Fibroblast of peridontal ligament (primary cell): ENCODE results near the gene NNMT.

Experiments
- DNase-seq: peaks from one replicate; pipeline ENCODE4 v3.0.0-alpha.2; 2010; ENCODE audit errors: extremely low read depth

Gene NNMT

DNA sequence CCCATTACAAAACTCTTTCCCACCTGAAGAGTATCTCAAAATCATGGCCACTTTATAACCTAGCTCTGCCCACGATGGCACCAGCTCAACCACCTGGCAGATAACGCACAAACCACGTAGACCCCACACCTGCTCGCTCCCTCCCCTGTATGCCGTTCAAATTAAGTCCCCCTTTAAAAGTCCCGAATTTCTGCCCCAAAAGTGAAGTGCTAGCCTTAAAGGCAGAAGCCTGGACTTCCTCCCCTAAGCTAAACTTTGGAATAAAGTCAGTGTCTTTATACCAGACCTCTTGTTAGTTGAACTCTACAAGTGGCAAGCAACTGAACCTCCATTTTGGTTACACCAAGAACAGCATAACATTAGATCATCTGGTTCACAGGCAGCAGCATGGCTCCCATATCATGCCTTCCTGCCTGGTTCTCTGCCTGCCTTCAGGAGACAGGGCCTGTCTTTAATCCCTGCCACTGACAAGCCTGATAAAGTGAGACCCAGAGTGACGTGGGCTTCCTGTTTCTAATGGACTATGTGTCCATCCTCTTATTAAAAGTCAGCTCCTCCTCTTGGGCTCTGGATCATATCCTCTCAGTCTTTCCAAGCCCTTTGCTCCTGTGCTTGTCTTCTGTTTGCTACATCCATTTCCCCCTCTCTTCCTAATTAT is 32.6 kb upstream of the NNMT start:
- no peak for DNase-seq

DNA sequence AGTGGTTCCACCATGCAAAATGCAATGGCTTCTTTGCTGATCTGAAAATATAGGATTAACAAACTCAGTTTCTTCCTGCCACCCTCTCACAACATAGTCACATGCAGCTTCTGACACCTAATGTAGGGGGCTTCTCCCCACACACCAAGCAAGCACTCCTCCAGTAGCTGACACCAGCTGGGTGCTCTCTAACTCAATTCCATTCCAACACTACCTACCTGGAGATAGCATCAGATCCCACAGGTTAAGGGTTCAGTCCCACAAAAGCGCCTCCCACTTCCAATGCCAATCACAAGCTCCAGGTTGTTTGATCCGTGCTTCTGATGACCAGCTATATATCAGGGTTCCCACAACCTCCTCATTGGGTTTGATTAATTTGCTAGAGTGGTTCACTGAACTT is 31.8 kb upstream of the NNMT start:
- no peak for DNase-seq

DNA sequence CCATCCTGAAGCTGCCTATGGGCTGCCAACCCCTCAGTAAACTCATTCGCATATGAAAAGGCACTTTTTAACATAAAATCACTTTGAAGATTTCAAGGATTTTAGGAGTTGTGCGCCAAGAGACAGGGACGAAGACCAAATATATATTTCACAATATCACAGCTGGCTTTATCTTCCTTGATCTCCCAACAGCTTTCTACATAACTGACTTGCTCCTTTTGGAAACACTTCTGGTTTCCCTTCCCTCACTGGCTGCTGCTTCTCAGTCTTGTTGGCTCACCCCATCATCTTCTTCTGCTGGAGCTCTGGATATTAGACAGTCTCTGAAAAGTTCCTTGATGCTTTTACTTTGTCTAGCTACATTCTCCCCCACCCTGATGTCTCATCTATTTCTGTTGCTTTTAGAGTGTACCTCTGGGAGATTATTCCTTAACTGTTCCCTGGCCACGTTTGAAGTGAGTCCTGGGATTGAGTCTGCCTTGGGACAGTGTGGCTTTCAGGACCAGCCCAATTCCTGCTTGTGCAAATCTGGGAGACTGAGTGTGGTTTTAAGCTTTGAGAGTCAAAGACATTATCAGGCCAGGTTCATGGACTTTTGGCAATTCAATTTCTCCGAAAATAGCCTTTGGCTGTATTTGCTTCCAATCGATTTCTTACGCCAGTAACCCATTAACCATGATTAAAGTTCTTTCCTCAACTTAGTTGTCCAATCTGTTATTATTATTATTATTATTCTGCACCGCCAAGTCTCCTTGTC is 30.9 kb upstream of the NNMT start:
- DNase-seq: no peak

DNA sequence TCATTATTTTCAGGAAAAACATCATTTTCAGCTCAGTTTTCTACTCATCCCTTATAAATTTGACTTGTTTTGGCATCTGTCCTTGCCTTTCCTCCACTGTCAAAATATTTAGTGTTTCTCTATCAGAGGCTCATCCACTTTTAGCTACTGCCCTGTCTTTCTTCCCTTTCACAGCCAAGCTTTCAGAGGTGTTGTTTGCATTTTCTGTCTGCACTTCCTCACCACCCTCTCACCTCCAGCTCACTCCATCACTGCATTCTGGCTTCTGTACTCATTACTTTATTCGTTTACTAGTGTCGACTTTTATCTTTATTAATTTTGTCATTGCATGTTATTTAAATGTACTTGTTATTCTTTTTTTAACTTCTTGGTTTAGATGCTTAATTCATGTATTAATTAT is 26.7 kb upstream of the NNMT start:
- DNase-seq: no peak

DNA sequence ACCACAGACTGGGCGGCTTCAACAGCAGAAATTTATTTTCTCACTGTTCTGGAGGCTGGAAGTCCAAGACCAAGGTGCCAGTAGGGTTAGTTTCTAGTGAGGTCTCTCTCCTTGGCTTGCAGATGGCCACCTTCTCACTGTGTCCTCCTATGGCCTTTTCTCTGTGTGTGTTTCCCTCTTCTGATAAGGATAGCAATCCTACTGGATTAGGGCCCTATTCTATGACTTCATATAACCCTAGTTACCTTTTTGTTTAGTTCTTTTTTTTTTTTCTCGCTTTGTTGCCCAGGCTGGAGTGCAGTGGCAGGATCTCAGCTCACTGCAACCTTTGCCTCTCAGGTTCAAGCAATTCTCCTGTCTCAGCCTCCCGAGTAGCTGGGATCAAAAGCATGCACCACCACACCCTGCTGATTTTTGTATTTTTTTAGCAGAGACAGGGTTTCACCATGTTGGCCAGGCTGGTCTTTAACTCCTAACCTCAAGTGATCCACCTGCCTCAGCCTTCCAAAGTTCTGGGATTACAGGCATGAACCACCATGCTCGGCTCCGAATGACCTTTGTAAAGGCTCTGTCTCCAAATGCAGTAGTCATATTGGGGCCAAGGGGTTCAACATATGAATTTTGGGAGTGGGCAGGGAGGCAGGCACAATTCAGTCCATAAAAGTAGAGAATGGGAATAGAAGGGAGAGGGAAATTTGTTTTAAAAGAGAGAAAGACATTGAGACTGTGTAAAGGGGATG is 25.5 kb upstream of the NNMT start:
- DNase-seq: no peak

DNA sequence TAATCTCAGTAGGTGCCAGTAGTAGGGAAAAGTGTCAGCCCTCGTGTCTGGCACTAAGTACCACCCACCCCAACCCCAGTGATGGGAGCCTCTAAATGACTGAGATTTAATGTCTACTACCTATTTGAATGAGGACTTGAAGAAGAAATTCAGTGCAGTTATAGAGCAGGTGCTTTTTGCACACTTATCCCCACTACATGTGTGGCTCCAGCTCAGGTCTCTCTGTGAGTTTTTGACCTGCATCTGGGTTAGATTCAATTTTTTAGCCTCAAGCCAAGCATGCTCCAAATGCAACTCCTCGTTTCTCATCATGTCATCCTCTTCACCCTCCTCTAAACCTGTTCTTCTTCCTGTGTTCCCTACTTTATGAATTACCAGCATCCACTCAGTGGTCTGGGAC is 24.9 kb upstream of the NNMT start:
- DNase-seq: no peak

DNA sequence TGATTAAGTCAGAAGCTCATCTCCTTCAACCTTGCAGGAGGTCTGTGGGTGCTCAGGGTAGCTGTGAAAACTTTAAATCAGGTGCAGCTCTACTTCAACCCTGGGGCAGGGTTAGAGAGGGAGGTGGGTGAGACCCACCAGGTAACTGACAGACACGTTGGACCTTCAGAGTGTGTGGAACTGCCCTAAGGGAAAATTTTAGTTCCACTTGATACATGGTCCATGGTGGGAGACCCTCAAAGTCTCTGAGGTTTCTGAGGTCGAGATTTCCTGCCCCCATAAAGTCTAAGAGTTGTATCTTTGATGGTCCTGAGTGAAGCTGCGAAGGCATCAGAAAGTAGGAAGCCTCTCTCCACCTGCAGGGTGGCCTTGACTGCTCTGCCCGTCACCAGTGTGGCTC is 23.9 kb upstream of the NNMT start:
- DNase-seq: no peak

DNA sequence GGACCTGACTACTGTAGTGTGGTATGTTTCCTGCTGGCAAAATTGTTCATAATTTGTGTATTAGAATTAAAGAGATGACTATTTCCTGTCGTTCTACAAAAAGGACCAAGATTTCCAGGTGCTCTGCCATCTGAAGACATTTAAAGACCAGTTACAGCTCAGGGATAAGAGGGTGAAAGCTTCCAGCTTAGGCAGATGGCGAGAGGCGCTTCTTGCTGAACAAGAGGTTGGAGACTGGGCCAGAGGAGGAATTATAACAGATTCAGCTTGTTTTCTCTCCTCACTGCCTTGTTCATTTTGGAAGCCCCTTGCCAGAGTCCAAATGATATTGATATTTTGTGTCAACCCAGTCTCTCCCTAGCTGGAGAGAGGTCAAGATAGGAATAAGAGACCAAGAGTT is 23.1 kb upstream of the NNMT start:
- no peak for DNase-seq

DNA sequence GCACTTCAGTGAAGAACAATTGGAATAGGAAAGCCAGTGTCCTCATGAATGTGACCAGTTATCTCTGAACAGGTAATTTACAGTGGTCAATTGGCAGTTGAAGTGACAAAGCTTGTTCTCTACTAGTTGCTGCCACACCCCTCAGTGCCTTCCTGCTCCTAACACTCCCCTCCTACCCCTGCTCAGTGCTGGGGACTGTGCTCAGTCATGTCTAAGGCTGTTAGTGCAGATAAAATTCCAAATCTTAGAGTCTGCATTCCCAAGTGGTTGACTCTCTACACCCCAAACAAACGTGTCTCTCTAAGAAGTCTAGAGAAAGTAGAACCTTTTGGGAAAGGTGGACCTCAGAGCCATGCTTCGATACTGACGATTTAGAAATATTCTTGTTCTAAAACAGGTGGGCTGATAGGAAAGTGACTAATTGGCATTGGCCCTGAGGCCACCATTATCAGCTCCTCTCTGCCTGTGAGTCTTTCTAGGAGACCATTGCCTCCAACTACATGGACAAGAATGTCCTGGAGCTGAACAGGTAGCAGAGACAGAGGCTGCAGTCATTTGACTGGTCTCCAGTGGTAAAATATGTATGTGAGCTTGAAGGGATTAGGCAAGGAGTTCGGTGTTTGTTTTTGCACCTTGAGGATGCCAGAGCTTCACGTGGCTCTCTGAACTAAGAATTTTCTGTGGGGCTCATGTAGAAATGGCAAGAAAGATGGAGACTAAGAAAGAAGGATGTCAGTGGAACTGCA is 22.1 kb upstream of the NNMT start:
- DNase-seq: no peak

DNA sequence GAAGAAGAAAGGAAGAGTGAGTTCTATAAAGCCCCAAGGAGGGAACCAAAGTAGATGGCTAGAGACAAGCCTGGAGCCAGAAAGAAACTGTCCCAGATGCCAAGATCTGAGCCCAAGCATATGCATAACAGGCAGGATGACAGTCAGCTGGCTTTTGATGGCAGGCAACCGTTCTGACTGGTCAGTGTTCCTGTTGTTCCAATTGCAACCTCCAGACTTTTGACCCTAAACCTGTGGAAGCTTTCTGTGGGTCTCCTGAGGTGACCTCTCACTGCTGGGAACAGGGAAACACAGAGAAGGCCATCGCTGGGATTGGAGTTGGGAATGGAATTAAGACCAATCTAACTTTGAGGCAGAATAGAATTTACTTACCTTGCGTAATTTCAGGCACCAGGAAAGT is 21.6 kb upstream of the NNMT start:
- DNase-seq: no peak

DNA sequence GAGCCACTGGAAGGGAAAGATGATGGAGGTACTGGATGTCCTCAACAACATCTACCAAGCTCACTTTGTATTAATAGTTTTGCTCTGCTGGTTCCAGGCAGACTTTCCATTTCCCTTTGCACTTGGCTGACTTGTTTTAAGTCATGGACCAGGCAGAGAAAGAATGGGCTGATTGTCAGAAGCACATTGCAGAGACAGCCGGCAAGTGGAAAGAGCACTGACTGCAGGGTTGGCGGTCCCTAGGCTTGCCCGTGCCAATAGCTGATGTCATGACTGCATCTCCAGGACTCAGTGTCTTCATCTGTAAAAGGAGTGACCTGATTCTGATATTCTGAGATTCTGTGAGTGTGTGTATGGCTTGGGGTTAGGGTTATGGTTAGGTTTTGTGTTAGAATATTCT is 20.9 kb upstream of the NNMT start:
- no peak for DNase-seq

DNA sequence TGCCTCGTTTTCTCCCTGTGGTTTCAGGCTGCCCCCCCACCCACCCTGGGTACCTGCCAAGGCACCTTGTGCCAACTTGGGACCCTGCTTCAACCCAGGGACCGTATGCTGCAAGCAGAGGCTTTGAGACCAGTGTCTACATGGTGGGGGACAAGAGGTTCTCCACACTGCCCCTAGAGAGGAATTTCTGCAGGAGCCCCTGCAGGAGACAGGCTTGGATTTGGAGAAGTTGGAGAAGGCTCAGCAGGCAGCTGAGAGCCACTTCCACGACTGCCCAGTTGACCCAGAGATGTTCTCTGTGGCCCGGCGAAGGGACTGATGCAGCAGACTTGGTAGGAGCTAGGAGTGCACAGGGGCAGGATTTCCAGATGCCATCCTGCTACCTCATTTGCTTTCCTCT is 20.1 kb upstream of the NNMT start:
- DNase-seq: no peak

DNA sequence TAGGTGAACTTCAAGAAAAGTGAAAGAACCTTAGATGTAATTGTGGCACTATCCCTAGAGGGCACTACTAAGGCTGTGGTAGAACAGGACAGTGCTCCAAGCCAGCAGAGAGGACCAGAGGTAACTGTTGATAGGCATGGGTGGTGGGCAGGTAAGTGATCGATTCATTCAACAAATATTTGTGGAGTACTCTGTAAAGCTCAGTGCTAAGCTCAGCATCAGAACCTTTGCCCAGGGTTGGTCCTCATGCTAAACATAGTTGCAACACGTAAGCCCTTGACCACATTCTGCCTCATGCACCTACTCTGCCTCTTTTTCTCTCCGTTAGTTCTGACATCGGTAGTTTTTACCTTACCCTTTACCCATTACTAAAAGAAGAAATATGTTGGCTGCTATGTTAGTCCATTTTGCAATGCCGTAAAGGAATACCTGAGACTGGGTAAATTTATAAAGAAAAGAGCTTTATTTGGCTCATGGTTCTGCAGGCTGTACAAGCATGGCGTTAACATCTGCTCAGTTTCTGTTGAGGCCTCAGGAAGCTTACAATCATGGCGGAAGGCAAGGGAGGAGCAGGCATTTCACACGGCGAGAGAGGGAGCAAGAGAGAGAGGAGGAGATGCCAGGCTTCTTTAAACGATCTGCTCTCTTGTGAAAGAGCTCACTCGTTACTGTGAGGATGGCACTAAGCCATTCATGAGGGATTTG is 18.4 kb upstream of the NNMT start:
- no peak for DNase-seq

DNA sequence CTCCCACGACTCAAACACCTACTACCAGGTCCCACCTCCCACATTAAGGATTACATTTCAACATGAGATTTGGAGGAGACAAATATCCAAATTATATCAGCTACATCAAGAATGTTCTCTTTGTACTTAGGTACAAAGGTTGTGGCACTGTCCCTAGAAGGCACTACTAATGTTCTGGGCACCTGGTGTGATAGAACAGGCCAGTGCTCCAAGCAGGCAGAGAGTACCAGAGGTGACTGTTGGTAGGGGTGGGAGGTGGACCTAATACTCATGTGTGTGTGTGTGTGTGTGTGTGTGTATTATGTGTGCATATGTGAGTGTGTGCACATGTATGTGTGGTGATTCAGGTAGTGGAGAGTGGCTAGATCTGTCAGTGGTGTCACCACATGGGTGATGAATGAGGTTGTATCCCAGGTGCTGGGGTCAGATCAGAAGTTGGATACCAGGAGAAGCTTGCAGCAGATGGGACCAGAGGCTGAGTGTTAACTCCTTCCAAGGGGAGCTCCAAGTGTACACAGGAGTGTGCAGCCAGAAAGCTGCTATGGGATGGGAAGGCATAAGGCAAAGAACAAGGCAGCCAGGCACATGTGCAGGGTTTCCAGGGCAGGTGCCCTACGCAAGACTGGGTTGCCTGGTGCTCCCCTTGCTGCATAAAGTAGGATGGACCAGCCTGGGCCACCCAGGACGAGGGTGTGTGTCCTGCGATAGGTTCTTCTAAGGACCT is 17.7 kb upstream of the NNMT start:
- no peak for DNase-seq

DNA sequence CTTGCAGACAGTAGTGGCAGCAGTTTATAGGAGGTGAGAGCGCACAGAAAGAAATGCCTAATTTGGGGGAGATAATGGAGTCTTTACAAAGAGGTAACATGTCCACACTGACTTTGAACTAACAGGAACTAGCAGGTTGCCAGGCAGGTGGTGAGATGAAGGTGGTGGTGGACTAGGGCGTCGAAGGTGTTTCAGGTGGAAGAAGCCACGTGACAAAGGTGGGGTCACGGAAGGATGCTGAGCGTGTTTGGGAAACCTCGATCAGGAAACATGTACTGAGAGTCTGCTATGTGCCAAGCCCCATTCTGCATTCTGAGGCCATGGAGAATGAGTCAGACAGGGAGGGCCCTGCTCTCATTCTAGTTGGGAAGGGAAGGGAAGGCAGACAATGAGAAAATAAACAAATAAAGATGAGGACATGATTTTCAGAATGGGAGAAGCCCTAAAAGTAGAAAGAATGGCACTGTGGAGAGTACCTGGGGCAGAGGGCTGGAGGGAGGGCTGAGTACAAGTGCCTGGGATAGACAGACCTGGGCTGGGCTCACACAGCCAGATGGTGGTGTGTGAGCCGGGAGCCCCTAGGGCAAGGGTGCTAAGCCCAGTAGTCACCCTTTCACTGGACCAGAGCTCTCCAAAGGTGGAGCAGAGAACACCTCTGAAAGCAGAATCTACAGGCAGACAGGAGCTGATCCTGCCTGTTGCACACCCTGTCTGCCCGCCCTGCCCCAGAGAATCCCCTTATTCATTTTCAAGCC is 16.2 kb upstream of the NNMT start:
- peak; percentile 69 for DNase-seq

DNA sequence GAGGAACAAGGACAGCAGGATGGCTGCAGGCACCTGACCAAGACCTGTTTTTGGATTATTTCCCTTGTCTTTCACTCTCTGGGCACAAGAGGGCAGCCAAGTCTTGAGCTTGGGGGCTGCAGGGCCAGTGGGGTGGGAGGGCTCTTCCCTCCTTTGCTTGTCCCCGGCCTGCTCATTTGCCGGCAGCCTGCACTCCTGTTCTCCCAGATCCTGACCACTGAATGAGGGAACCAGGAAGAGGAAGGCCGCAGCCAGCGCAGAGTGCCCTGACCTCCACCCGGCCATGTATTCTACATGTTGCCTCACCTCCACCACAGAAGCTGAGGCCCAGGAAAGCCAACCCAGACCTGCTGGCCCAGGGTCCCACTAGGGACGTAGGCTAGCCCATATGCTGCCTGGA is 15.5 kb upstream of the NNMT start:
- DNase-seq: peak; percentile 85

DNA sequence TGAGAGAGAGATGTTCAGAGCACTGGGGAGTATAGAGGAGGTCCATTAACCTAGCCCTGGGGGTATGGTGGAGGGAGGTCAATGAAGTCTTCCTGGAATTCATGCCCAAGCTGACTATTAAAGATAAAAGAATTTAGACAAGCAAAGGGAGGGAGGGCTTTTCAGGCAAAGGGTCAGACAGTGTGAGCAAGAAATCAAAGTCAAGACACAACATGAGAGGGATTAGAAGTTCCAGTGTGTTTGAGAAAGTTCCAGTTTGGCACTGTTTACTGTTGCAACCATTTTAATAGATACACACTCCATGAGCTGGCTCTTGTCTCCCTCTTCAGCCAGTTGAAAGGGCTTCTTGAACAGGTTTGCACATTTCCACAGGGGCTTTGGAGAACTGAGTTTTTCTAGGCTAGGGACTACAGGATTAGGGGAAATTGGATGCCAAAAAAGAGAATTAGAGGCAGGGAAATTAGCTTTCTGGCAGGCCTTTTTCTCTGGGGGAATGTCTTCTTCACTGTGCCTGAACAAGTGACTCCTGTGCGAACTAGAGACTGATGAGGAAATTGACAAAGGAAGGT is 14.7 kb upstream of the NNMT start:
- DNase-seq: no peak

DNA sequence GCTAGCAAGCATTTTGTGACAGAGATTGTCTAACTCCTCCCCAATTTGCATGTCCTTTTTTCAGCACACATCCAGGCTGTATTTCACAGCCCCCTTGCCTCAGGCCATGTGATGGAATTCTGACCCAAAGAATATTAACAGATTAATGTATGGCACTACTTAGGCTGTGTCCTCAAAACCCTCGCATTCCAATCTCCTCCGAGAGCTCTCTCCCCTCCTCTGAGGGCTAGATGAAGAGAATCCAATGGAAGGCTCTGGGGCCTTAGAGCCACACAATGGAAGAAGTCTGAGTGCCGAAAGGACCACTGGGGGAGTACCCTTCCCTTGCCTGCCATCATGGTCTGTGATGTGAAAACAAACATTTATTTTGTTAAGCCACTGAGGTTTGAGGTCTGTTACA is 13.7 kb upstream of the NNMT start:
- DNase-seq: no peak

DNA sequence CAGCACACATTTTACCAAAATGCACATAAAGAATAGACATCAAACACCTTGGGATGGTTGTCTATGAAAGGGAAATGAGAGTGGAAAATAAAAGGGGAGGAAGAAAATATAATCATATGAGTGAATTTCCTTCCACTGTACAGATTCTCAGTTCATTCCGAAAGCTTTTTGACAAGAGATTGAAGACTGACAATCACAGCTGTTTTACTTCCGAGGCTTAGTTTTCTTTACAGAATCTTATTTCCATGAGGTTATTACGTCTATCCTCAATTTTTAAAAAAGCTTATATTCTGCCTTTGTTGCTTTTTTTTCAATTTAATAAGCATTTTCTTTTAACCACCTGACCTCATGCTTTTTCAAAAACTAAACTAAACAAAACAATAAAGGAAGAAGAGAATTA is 12.8 kb upstream of the NNMT start:
- no peak for DNase-seq

DNA sequence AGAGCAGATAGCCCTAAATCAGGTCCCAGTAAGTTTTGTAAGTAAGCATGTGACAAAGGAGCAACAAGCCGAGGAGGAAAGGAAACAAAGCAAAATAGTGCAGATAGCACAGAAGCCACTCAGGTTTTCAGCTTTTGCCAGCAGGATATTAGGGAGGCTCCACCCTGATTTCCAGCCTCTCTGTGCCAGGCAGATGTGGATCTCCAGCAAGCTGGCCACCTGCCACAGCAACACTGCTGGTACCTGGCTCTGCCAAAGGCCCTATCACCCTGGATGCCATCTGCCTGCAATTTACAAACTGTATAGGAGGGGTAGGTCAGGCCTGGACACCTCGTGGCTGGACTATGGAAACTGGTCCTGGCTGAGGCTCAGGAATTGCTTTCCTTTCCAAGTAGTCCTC is 12.2 kb upstream of the NNMT start:
- no peak for DNase-seq
